Astrocyte (in vitro differentiated cells and primary cell): Measurements from ENCODE around the gene TPT1.

ENCODE experiments used
- EZH2 ChIP-seq: IDR thresholded peaks from 2 replicates; pipeline ENCODE4 v1.6.1; 2012; ENCODE audit warnings: mild to moderate bottlenecking, low read length, inconsistent platforms; ENCODE audit not compliant: insufficient read depth
- TF ChIP-seq, protein P1 (sequence below): IDR thresholded peaks from 2 replicates; pipeline ENCODE4 v1.5.1; 2011; ENCODE audit warnings: low read depth, mild to moderate bottlenecking, inconsistent platforms, low read length, moderate library complexity; ENCODE audit not compliant: insufficient read depth

DNA sequence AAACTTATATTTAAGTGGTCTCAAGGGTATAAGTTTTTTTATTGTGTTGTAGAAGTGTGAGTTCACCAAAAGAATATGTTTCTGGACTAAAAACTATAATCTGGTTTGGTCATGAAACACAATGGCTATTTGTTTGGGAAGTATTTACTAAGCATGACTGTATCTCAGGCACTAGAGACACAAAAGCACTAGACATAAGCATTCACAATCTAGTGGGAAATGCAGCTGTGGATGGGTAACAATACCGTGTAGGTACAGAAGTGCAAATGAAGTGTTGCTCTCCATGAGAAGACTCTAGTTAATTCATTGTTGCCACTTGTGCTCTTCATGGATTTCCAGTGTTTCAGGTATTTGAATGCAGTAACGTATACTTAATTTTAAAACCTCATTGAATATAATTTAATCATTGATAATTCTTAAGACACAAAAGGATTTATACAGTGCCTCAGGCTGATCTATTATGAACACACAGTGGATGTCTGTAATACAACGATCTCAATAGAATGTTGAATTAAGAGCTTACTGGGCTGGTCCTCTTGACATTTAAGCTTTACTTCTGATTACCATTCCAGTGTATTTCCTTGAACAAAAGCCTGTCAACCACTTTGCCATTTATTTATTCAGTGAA, 50.9 kb downstream of the TPT1 start:
- TF ChIP-seq, protein P1, sequence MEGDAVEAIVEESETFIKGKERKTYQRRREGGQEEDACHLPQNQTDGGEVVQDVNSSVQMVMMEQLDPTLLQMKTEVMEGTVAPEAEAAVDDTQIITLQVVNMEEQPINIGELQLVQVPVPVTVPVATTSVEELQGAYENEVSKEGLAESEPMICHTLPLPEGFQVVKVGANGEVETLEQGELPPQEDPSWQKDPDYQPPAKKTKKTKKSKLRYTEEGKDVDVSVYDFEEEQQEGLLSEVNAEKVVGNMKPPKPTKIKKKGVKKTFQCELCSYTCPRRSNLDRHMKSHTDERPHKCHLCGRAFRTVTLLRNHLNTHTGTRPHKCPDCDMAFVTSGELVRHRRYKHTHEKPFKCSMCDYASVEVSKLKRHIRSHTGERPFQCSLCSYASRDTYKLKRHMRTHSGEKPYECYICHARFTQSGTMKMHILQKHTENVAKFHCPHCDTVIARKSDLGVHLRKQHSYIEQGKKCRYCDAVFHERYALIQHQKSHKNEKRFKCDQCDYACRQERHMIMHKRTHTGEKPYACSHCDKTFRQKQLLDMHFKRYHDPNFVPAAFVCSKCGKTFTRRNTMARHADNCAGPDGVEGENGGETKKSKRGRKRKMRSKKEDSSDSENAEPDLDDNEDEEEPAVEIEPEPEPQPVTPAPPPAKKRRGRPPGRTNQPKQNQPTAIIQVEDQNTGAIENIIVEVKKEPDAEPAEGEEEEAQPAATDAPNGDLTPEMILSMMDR = no peak
- no peak for TF ChIP-seq EZH2
